Ishikawa (cell line): ENCODE data around the gene GLT8D2.
A peak's percentile ranks its signal among the peaks of the same experiment; 100 is the strongest.

Experiments used
- CEBPB ChIP-seq: IDR thresholded peaks from 2 replicates; pipeline ENCODE4 v1.6.1; 2012
- CREB1 ChIP-seq: IDR thresholded peaks from 2 replicates; pipeline ENCODE4 v1.6.1; 2012; ENCODE audit warnings: low read depth
- EGR1 ChIP-seq: IDR thresholded peaks from 2 replicates; pipeline ENCODE4 v1.6.1; 2012
- EP300 ChIP-seq: IDR thresholded peaks from 2 replicates; pipeline ENCODE4 v1.6.1; 2012; ENCODE audit warnings: borderline replicate concordance
- FOXM1 ChIP-seq: IDR thresholded peaks from 2 replicates; pipeline ENCODE4 v1.6.1; 2012; ENCODE audit warnings: low read depth, borderline replicate concordance
- NFIC ChIP-seq: IDR thresholded peaks from 2 replicates; pipeline ENCODE4 v1.6.1; 2012
- RAD21 ChIP-seq: IDR thresholded peaks from 2 replicates; pipeline ENCODE4 v1.6.1; 2012; ENCODE audit warnings: low read depth
- TAF1 ChIP-seq: IDR thresholded peaks from 2 replicates; pipeline ENCODE4 v1.6.1; 2012; ENCODE audit warnings: low read depth, mild to moderate bottlenecking
- TCF12 ChIP-seq: IDR thresholded peaks from 2 replicates; pipeline ENCODE4 v1.6.1; 2012; ENCODE audit warnings: low read depth
- TEAD4 ChIP-seq: IDR thresholded peaks from 2 replicates; pipeline ENCODE4 v1.6.1; 2012
- YY1 ChIP-seq: IDR thresholded peaks from 2 replicates; pipeline ENCODE4 v1.6.1; 2012; ENCODE audit warnings: low read depth
- ZBTB7A ChIP-seq: IDR thresholded peaks from 2 replicates; pipeline ENCODE4 v1.6.1; 2012; ENCODE audit warnings: low read depth
- TF ChIP-seq, protein P1 (sequence below): IDR thresholded peaks from 2 replicates; pipeline ENCODE4 v1.6.1; 2012; ENCODE audit warnings: low read depth, mild to moderate bottlenecking
- TF ChIP-seq, protein P2 (sequence below): IDR thresholded peaks from 2 replicates; pipeline ENCODE4 v1.6.1; 2012
- TF ChIP-seq, protein P3 (sequence below): IDR thresholded peaks from 2 replicates; pipeline ENCODE4 v1.6.1; 2012

Gene GLT8D2

DNA sequence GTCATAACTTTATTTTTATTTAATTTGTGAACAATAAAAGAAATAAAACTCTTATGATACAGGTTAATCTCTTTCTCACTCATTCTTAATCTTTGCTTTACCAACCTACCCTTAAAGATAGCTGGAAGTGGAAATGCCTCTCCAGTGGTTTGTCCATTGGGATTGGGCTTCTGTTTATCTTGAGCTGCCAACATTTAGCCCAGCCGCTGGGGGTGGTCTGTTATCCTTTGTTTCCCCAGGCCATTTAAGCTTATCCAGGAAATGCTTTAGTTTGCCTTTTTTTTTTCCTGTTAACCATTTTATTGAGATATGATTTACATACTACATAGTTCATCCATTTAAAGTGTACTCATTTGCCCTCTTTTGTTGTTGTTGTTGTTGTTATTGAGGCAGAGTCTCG, 76.1 kb downstream of the GLT8D2 start:
- TF ChIP-seq CEBPB = no peak

DNA sequence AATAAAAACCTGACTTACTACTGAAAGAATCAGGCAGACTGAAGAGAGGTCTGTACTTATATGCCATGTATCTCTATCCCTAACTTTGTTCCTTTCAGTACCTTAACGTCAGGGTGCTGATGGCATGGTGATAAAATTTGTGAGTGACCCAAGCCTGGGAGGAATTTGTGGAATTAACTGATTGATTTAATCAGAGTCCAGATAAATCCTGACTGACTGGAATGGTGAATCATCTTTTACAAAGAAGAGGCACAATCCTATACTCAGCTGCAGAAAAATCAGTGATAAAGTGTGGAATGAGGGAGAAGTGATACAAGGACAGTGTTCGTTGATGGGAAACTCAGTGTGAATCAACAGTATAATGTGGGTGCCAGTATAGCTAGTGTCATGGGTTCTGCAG, 80.6 kb downstream of the GLT8D2 start:
- no peak for TF ChIP-seq EP300
- TF ChIP-seq TEAD4 = no peak
- no peak for TF ChIP-seq TAF1
- TF ChIP-seq FOXM1 = no peak
- TF ChIP-seq, protein P1, sequence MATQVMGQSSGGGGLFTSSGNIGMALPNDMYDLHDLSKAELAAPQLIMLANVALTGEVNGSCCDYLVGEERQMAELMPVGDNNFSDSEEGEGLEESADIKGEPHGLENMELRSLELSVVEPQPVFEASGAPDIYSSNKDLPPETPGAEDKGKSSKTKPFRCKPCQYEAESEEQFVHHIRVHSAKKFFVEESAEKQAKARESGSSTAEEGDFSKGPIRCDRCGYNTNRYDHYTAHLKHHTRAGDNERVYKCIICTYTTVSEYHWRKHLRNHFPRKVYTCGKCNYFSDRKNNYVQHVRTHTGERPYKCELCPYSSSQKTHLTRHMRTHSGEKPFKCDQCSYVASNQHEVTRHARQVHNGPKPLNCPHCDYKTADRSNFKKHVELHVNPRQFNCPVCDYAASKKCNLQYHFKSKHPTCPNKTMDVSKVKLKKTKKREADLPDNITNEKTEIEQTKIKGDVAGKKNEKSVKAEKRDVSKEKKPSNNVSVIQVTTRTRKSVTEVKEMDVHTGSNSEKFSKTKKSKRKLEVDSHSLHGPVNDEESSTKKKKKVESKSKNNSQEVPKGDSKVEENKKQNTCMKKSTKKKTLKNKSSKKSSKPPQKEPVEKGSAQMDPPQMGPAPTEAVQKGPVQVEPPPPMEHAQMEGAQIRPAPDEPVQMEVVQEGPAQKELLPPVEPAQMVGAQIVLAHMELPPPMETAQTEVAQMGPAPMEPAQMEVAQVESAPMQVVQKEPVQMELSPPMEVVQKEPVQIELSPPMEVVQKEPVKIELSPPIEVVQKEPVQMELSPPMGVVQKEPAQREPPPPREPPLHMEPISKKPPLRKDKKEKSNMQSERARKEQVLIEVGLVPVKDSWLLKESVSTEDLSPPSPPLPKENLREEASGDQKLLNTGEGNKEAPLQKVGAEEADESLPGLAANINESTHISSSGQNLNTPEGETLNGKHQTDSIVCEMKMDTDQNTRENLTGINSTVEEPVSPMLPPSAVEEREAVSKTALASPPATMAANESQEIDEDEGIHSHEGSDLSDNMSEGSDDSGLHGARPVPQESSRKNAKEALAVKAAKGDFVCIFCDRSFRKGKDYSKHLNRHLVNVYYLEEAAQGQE = no peak
- no peak for TF ChIP-seq TCF12
- no peak for TF ChIP-seq NFIC
- no peak for TF ChIP-seq ZBTB7A
- TF ChIP-seq, protein P2, sequence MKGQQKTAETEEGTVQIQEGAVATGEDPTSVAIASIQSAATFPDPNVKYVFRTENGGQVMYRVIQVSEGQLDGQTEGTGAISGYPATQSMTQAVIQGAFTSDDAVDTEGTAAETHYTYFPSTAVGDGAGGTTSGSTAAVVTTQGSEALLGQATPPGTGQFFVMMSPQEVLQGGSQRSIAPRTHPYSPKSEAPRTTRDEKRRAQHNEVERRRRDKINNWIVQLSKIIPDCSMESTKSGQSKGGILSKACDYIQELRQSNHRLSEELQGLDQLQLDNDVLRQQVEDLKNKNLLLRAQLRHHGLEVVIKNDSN = no peak

DNA sequence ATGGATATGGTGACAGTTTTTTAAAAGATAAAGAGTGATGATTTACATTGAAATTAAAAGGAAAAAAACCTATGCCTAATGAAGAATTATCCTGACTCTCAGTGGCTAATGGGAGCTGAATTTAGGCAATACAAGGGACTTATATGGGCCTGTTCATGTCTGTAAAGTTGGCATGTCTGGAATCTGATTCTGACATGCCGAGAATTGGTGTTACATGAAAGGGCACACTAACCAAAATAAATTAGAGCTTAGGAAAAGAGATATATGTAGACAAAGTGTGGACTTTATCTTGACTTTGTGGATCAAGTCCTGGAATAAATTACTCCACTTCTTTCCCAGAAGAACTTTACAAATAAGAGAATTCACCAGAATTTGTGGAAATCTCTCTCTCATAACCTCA, 83.3 kb downstream of the GLT8D2 start:
- TF ChIP-seq YY1 (no peak), ZBTB7A (no peak), CREB1 (no peak), TCF12 (no peak), CEBPB (no peak), TEAD4 (no peak), TAF1 (no peak), EGR1 (no peak), NFIC (no peak), FOXM1 (no peak), EP300 (no peak), RAD21 (no peak)
- TF ChIP-seq, protein P2 = no peak
- TF ChIP-seq, protein P3, sequence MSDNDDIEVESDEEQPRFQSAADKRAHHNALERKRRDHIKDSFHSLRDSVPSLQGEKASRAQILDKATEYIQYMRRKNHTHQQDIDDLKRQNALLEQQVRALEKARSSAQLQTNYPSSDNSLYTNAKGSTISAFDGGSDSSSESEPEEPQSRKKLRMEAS = no peak
- TF ChIP-seq, protein P1 = no peak

DNA sequence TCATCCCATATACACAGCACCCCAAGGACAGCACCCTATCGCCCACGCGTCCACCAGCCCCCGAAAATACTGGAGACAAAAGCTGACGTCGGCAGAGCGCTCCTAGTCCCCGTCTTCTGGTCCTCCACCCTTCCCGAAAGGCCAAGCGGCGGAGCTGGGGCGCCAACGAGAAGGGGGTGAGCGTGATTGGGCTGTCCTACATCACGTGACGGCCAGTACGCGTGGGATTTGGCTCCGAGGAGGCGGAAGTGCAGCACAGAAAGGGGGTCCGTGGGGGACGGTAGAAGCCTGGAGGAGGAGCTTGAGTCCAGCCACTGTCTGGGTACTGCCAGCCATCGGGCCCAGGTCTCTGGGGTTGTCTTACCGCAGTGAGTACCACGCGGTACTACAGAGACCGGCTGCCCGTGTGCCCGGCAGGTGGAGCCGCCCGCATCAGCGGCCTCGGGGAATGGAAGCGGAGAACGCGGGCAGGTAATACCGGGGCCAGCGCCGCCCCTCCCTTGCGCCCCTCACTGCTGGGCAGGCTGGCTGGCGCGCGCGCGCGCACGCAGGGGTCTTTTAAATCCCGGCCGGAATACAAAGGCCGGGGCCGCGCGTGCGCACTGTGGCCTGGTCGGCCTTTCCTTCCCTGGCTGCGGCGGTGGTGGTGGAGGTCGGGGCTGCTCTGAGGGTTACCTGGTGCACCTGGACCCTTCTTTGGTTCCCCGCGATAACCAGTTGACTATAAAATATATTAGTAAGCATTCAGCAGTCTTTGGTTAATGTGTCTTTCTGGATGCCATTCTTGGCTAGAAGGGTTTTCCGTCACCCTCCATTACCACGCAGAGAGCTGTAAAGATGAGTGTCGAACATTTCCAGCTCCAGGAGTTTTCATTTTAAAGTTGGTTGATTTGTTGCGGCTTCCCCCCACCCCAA, 84.1 kb downstream of the GLT8D2 start, which contains the start of gene TDG:
Gene TDG (plus strand): TSS at position 283 of the 915 bp plus-strand sequence. CDS start 166 bp downstream, at position 449.
- TF ChIP-seq, protein P3 = peak; percentile 82
- TF ChIP-seq CEBPB = no peak
- 0 out of 2 replicates have a peak, but pooled peaks have one; percentile 22 for TF ChIP-seq YY1
- no peak for TF ChIP-seq EP300
- TF ChIP-seq TAF1 = peak; percentile 80
- TF ChIP-seq ZBTB7A = peak; percentile 78; the same call in 1 of the 2 replicates
- no peak for TF ChIP-seq TEAD4
- TF ChIP-seq, protein P2 = peak; percentile 99
- TF ChIP-seq TCF12 = peak; percentile 44
- peak; percentile 81 for TF ChIP-seq NFIC
- no peak for TF ChIP-seq CREB1
- TF ChIP-seq EGR1 = peak; percentile 37; the same call in 1 of the 2 replicates

DNA sequence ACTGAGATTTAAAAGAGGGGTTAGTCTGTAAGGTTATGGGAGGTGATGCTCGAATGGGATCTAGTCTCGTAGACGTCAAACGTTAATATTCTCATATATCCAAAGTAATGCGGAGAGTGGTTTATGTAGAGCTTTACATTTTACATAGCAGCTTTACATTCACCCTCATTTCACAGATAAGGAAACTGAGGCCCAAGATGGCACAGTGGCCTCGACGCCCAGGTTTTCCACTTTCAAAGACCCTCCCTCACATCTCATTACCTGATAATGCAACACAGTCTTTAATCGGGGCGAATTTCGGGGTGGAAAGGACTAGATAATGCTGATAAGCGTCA, 84.8 kb downstream of the GLT8D2 start:
- TF ChIP-seq RAD21 = no peak
- TF ChIP-seq, protein P2 = no peak
- TF ChIP-seq, protein P3 = no peak
- no peak; the same call in 1 of the 2 replicates for TF ChIP-seq EGR1
- no peak for TF ChIP-seq FOXM1
- TF ChIP-seq CEBPB = no peak
- TF ChIP-seq TCF12 = no peak
- TF ChIP-seq NFIC = no peak
- TF ChIP-seq CREB1 = no peak
- no peak; the same call in 1 of the 2 replicates for TF ChIP-seq EP300
- TF ChIP-seq TAF1 = no peak
- TF ChIP-seq YY1 = no peak
- no peak for TF ChIP-seq ZBTB7A
- TF ChIP-seq, protein P1 = no peak
- TF ChIP-seq TEAD4 = no peak
